ENCODE measurements around the gene GLT6D1.

GLT6D1 gene

DNA sequence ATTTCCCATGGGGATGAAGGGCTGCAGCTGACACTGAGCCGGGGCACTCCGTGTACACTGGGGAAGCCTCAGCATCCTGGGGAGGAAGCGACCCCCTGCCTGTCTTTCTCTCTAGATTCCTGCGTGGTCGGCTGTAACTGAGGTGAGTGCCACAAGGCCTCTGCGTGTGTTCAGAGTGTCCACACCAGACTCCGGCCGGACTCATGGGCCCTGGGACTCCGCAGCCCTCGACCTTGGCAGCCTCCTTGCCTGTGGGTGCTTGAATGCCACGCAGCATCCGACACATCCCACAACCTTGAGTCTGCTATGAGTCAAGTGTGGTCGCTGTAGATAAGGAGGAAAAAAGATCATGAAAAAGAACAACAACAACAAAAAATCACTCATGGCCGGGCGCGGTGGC is 54.4 kb downstream of the GLT6D1 start:
- DNase-seq (ENCODE audit: low read depth in 2 of 2), result no peak

DNA sequence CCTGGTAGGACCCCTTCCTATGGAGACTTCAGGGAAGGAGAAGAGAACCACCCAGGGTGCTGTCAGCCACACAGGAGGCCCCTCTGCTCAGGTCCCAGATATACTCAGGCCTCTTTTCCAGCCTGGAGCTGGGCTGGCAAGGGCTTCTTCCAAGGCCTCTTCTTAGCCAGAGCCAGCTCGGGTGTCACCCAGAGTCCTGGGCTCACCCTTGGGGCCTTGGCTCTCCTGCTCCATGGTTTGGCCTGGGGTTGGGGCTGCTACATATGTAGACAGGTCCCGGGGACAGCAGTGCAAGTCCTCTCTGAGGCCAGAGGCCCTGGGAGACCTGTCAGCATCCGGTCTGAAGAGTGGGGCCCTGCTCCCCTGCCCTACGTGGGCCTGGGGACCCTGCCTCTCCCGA is 55.0 kb downstream of the GLT6D1 start:
- DNase-seq (ENCODE audit: low read depth in 2 of 2), result no peak

DNA sequence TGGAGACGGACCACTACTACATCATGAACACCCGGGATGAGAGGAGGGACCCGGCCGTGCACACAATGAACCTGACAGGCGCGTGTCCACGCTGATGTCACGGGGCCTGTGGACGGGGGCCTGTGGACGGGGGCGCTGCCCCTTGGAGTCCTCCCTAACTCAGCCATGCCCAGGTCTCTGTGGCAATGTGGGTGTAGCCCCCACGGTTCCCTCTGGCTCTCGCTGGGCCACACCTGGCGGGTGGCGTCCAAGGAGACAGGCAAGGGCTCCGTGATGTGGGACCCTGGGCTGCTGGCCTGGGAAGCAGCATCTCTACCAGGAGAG is 55.7 kb downstream of the GLT6D1 start:
- DNase-seq (ENCODE audit: low read depth in 2 of 2), result no peak

DNA sequence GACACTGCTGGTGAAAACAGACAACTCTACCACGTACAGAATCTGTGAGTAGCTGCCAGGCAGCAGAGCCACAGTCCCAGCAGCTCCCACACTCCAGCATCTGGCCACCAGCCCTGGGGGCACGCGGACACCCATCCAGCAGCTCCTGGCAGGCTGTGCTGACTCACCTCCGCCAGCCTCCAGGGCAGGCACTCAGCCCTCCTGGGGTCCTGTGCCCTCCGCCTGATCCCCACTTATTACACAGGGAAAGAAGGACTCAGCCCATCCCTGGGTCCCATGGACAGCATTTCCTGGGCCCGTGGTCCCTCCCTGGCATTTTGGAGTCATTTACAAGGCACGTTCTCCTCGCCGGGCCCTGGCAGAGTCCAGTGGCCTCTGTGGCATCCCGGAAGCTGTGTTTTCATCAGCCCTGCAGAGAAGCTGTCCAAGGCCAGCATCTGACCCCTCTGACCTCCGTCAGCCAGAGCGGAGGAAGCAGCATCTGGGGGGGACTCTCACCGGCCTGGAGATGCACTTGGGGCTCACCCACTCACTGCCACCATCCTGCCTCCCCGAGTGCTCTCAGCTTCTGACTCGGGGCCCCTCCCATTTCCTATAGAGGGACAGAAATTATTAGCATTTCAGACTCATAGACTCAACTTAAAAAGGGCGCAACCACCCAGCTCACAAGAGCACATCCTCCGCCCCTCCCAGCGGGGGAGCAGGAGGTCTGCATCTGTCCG is 56.2 kb downstream of the GLT6D1 start:
- DNase-seq (ENCODE audit: low read depth in 2 of 2), result no peak

DNA sequence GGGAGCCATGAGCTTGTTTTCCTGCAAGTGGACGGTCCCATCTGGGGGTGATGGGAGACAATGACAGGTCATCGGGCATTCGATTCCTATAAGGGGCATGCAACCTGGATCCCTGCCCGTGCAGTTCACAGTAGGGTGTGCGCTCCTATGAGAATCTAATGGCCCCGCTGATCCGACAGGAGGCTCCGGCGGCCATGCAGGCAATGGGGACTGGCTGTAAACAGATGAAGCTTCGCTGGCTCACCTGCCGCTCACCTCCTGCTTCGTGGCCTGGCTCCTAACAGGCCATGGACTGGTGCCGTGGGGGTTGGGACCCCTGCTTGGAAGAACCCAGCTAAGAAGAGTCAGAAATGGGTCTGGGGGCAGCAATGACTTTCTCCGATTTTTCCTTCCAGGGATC is 56.8 kb downstream of the GLT6D1 start:
- DNase-seq (ENCODE audit: low read depth in 2 of 2), result no peak

DNA sequence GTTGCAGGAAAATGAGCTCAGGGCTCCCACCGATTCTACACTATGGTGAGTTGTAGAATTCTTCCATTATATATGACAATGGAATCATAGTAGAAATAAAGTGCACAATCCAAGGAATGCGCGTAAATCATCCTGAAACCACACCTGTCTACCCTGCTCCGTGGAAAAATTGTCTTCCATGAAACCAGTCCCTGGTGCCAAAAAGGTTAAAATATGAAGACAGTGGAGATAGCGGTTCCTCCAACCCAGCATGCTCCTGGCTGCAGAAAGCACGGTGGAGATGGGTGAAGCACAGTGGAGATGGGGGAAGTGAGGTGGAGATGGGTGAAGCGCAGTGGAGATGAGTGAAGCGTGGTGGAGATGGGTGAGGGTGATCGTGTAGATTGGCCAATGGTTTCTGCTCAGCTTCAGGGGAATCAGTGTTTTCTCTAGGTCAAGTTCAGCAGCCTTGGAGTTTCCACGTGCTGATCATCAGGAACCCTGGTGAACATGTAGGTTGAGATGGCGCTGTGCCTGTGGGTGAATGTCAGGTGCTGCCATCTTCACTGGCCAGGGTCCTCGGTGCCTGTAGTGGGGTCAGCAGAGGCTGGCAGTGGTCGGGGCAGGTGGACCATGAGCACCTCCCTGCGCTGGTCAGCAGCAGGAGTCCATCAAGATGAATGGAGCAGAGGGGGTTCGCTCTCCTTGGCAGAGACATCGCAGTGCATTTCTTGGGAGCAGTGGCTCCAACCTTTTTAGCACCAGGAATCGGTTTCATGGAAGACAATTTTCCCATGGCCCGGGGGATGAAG is 57.5 kb downstream of the GLT6D1 start:
- no peak for DNase-seq (ENCODE audit: low read depth in 2 of 2)

DNA sequence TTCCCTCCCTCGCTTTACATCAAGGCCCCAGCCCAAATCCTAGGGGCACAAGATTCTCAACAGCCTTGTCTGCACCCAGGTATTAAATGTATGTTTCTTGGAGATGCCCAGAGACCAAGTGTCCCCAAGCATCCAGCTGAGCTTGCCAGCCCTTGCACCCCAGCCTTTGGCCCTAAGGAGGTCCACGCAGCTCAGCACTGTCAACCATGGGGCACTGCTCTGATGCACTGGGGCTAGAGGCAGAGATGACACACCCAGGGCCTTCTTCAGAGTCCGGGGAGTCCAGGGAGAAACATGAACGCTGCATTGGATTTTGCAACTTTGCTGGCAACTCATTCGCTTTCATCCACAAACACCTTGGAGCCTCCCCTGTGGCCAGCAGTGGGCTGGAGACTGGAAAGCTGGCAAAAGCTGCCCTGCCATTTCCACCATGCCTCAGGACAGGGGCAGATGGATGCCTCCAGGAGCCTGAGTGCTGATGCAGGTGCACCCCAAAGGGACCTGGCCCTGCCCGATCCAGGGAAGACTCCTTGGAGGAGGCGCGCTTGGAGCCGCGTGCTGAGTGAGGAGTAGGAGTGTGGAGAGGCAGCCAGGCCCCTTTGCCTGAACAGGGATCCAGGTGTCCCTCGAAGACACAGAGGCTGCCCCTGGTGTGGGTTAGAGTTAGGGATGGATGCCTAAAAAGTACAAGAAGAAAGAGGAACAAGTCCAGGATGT is 58.5 kb downstream of the GLT6D1 start:
- no peak for DNase-seq (ENCODE audit: low read depth in 2 of 2)

DNA sequence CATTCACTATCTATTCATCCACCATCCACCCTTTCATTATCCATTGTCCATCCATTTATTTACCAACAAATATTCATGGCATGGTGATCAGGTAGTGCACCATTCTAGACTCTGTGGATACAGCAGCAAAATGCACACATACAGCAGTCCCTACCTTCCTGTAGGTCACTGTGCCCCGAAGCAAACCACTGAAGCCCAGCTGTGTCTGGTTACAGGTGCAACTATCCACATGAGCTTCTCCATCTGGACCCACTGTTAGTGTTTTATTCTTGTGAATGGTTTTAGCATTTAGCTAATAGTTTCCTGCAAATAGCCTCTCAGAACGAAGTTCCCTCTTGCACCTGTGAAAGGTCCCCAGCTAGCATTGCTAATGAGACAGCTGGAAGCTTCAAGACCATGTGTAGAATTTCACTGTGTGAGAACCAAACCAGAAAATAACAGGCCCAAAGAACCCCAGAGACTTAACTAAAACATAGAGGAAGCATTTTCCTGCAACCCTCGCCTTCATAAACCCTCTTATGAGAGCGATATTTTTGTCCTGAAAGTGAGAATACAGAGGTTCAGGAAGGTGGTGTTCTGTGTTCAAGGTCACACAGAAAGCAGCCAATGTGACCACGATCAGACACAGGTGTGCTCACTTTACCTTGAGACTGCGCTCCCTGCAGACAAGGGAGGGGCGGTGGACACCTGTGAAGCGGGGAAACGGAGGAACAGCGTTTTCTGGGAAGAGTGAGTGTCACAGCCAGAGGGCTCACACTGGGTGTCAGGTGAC is 59.3 kb downstream of the GLT6D1 start:
- no peak for DNase-seq (ENCODE audit: low read depth in 2 of 2)

DNA sequence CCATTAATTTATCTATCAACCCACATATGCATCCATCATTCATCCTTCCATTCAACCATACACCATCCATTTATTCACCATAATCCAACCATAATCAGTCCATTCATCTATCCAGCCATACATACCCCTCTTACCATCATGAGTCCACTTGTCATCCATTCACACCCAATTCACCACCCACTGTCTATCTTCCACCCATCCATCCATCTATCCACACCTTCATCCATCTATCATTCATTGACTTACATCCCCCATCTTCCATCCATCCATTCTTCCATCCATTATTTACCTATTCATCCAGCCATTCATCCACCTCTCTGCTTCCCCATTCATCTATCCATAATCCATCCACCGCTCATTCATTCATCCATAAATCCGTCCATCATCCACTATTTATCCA is 60.0 kb downstream of the GLT6D1 start:
- DNase-seq (ENCODE audit: low read depth in 2 of 2), result no peak

DNA sequence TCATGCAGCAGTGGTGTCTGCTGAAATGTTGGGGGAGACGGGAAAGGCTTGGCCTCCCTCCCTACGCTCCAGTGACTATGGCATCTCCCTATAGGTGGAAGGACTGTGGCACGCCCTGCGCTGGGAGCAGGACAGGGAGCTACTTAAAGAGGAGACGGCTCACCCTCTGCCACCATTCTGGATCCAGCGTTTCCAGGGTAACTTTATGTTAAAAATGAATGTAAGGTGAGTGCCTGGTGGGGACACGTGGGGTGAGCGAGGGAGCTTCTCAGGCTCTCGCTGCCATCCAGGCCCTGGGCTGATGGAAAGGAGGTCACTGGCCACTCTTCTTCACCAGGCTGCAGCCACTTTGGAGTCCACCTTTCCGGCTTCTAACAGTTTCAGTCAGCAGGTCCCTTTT is 62.1 kb downstream of the GLT6D1 start:
- no peak for DNase-seq (ENCODE audit: low read depth in 2 of 2)

DNA sequence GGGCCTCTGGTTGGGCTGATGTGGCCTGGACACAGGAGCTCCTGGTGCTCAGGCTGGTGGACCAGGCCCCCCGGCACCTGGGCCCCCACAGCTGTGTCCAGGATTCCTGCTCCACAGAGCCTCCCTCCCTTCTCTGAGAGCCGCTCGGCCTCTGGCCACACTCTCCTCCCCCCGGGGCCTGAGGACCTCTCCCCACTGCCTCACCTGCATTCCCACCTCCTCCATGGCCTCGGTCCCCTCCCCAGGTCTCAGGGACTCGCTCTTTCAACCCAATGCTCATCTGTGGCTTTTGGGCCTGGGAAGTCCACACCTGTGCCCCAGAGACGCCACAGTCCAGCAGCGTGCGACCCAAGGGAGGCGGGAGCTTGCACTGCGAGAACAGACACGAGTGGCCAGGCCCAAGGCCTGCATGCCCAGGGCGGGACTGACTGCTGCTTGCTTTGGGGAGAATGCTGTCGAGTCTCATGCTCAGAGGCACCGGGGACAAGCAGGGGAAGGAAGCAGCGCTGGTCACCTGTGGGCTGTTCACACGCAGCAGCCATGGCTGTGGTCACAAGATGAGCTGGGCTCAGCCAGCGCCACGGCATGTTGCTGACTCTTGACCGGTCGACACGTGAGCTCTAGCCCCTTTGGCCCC is 63.2 kb downstream of the GLT6D1 start:
- no peak for DNase-seq (ENCODE audit: low read depth in 2 of 2)

DNA sequence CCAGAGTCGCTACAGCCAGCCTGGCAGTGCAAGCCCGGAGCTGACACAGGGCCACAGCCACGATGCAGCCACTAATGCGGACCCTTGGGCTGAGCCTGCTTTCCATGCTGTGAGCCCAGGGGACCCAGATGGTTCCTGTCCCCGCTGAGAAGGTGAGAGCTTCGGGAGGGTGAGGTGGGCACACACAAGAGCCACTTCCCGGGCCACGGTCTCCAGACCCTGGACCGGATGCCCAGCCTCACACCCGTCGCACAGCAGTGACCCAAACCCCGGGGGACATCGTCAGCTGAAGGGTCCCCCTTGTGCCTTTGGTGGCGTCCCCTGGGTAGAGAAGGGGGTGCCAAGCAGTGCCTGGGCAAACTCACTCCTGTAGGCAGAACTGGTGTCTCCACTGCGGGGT is 64.4 kb downstream of the GLT6D1 start:
- DNase-seq (ENCODE audit: low read depth in 2 of 2), result no peak

DNA sequence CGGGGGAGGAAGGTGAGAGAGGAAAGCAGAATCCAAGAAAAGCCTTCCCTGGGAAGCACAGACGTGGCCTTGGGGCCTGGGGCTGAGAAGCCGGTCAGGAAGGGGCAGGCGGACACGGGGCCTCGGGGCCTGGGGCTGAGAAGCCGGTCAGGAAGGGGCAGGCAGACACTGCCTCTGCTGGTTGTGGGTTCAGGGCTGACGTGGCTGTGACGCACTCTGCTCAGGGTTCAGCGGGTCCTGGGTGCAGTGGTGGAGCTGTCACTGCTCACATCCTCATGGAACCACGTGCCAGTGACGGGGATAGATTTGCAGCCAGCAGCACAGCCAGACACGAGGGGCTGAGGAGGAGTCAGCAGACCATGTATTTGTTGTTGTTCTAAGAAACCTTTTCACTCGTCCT is 65.0 kb downstream of the GLT6D1 start:
- DNase-seq (ENCODE audit: low read depth in 2 of 2), result no peak
